HepG2 (cell line): Measurements from ENCODE around the gene CLDN20. TPM values are rescaled to one million over a fixed set of nuclear protein-coding genes. Genes with fewer than 3 reads are reported as not detected.

Experiments used
- ATAC-seq: fragments of 200-7000 bp; cut with Tn5 transposase; 3 replicates; pipeline ENCODE4 v1.9.1; 2020; ENCODE audit warnings: mild to moderate bottlenecking, moderate library complexity
- BruUV-seq: library from RNA; stranded (reverse); fragments of 400-500 nt; replicated peaks from 2 replicates; lab custom pipeline; 2021; lab: Mats Ljungman, UMichigan
- CTCF ChIA-PET: fragments of 300-600 bp; formaldehyde crosslinking; extraction: SDS; loops from one replicate; lab custom pipeline; 2021; ENCODE audit warnings: low total read pairs, inconsistent platforms, low intra/inter-chr PET ratio; lab: Yijun Ruan, JAX
- POLR2A ChIA-PET: fragments of 350-600 bp; sonication (Branson Sonifier 250); formaldehyde crosslinking; loops from one replicate; lab custom pipeline; 2020; ENCODE audit warnings: antibody characterized with exemption, inconsistent platforms; lab: Yijun Ruan, JAX
- DNase-seq: peaks from one replicate; pipeline ENCODE4 v3.0.0-alpha.2; 2015; ENCODE audit warnings: low spot score
- FAIRE-seq: peaks from 3 replicates; lab custom pipeline; 2011; peaks lifted over from hg19 to GRCh38; lab: Jason Lieb, UNC
- H2AFZ ChIP-seq: one replicate; pipeline ENCODE4 v1.6.1; 2011; ENCODE audit warnings: low read length, inconsistent platforms
- H3K27ac ChIP-seq: fragments of 300-600 bp; 3 replicates; pipeline ENCODE4 v1.8.0; 2011; ENCODE audit warnings: mixed run types, mild to moderate bottlenecking, mixed read lengths, low read length, inconsistent platforms; ENCODE audit not compliant: insufficient read depth; ENCODE audit errors: extremely low read length
- H3K27me3 ChIP-seq, 2 experiments: fragments of 200-600 bp in 1 of 2; 2 replicates in 1 of 2; 3 replicates in 1 of 2; pipeline versions ENCODE4 v1.6.0 to v1.8.0; 2011; ENCODE audit warnings: low read length in 2 of 2, mild to moderate bottlenecking in 2 of 2, moderate library complexity in 2 of 2, inconsistent platforms in 1 of 2; ENCODE audit not compliant: insufficient read depth in 2 of 2, control insufficient read depth in 1 of 2
- H3K36me3 ChIP-seq, 2 experiments: fragments of 200-600 bp in 1 of 2; replicated peaks in 1 of 2; 2 replicates in 1 of 2; 3 replicates in 1 of 2; pipeline versions ENCODE4 v1.5.1 to v1.8.0; 2011; ENCODE audit warnings: low read length in 2 of 2, inconsistent platforms in 1 of 2; ENCODE audit not compliant: insufficient read depth in 2 of 2, control insufficient read depth in 1 of 2
- H3K4me1 ChIP-seq: 2 replicates; pipeline ENCODE4 v1.5.1; 2012; ENCODE audit warnings: low read length, inconsistent platforms; ENCODE audit not compliant: insufficient read depth
- H3K4me2 ChIP-seq: 2 replicates; pipeline ENCODE4 v1.6.0; 2011; ENCODE audit warnings: low read depth, low read length, inconsistent platforms
- H3K4me3 ChIP-seq, 3 experiments: fragments of 200-600 bp in 1 of 3; sonication (generic), shearing (Covaris generic) in 1 of 3; replicated peaks in 1 of 3; 2 replicates each; pipeline ENCODE4 v1.5.1; 2011 to 2016; ENCODE audit warnings: low read length in 3 of 3, inconsistent platforms in 2 of 3, low read depth in 2 of 3, mild to moderate bottlenecking in 2 of 3, control low read depth in 1 of 3, mixed read lengths in 1 of 3; ENCODE audit not compliant: insufficient read depth in 1 of 3
- H3K79me2 ChIP-seq: one replicate; pipeline ENCODE4 v1.6.1; 2011; ENCODE audit warnings: low read length, inconsistent platforms; ENCODE audit not compliant: insufficient read depth
- H3K9ac ChIP-seq: 2 replicates; pipeline ENCODE4 v1.6.0; 2011; ENCODE audit warnings: mild to moderate bottlenecking, low read depth, low read length, inconsistent platforms; ENCODE audit not compliant: insufficient read depth
- H3K9me3 ChIP-seq: 2 replicates; pipeline ENCODE4 v1.5.1; 2012; ENCODE audit warnings: mild to moderate bottlenecking, low read length
- H4K20me1 ChIP-seq: 2 replicates; pipeline ENCODE4 v1.6.0; 2011; ENCODE audit warnings: inconsistent platforms, mild to moderate bottlenecking, low read length, moderate library complexity; ENCODE audit not compliant: insufficient read depth
- ARID3A ChIP-seq: IDR thresholded peaks from 2 replicates; pipeline ENCODE4 v1.6.1; 2012; ENCODE audit warnings: low read depth, low read length, improper control_type of control experiment
- ATAD3A ChIP-seq: sonication (generic); formaldehyde crosslinking; IDR thresholded peaks from 2 replicates; pipeline ENCODE4 v1.4.0; 2020; ENCODE audit warnings: missing genetic modification reagents
- CREBL2 ChIP-seq: sonication (generic); formaldehyde crosslinking; IDR thresholded peaks from 2 replicates; pipeline ENCODE4 v1.8.1; 2023; ENCODE audit warnings: missing genetic modification reagents, mild to moderate bottlenecking, borderline replicate concordance
- FOSL2 ChIP-seq: sonication (generic); formaldehyde crosslinking; IDR thresholded peaks from 2 replicates; pipeline ENCODE4 v1.4.0; 2020; ENCODE audit warnings: missing genetic modification reagents
- HOMEZ ChIP-seq: IDR thresholded peaks from 2 replicates; pipeline ENCODE4 v1.6.1; 2016; ENCODE audit warnings: low read depth
- KAT8 ChIP-seq: IDR thresholded peaks from 2 replicates; pipeline ENCODE4 v1.6.1; 2016; ENCODE audit warnings: missing genetic modification reagents, missing compliant biosample characterization
- NCOA2 ChIP-seq: sonication (generic); formaldehyde crosslinking; IDR thresholded peaks from 2 replicates; pipeline ENCODE4 v1.8.0; 2022; ENCODE audit warnings: inconsistent platforms
- POGK ChIP-seq: sonication (generic); formaldehyde crosslinking; conservative IDR thresholded peaks from 2 replicates; pipeline ENCODE4 v1.8.0; 2022; ENCODE audit warnings: mild to moderate bottlenecking, moderate library complexity, missing genetic modification reagents
- SALL1 ChIP-seq: sonication (generic); formaldehyde crosslinking; IDR thresholded peaks from 2 replicates; pipeline ENCODE4 v1.8.0; 2022; ENCODE audit warnings: mild to moderate bottlenecking, missing genetic modification reagents
- SKIL ChIP-seq: sonication (generic); formaldehyde crosslinking; IDR thresholded peaks from 2 replicates; pipeline ENCODE4 v1.8.0; 2022; ENCODE audit warnings: missing genetic modification reagents, mild to moderate bottlenecking, moderate library complexity, borderline replicate concordance
- TEAD3 ChIP-seq: optimal IDR thresholded peaks from 2 replicates; pipeline ENCODE3; 2016; ENCODE audit warnings: borderline replicate concordance
- ZMYM2 ChIP-seq: sonication (generic); formaldehyde crosslinking; IDR thresholded peaks from 2 replicates; pipeline ENCODE4 v1.8.0; 2022; ENCODE audit warnings: mild to moderate bottlenecking, missing genetic modification reagents
- ZNF264 ChIP-seq: sonication (generic); formaldehyde crosslinking; IDR thresholded peaks from 2 replicates; pipeline ENCODE4 v1.4.0; 2020; ENCODE audit warnings: missing genetic modification reagents
- ZNF761 ChIP-seq: sonication (generic); formaldehyde crosslinking; conservative IDR thresholded peaks from 2 replicates; pipeline ENCODE4 v1.4.0; 2020; ENCODE audit warnings: mild to moderate bottlenecking, missing genetic modification reagents
- WGBS: methylation state at CpG from one replicate; pipeline ENCODE4 v1.1.6; 2017; ENCODE audit warnings: low lambda C conversion rate; 5-methylcytosine and 5-hydroxymethylcytosine counted together
- in situ Hi-C: cut with HindIII; loops from 2 replicates; pipeline ENCODE4 v1.10.0; 2017; ENCODE audit warnings: low pct_unique_long_range_greater_than_20kb; ENCODE audit not compliant: extremely low pct_ligation_motif_present
- intact Hi-C: fragments of 100-400 bp; cut with micrococcal nuclease; formaldehyde crosslinking; loops from one replicate; pipeline ENCODE4 v1.10.0; 2022; ENCODE audit not compliant: unreplicated experiment
- polyA plus RNA-seq, 8 experiments: library from polyadenylated mRNA; depleted of rRNA in 3 of 8; stranded (reverse) in 7 of 8; unstranded in 1 of 8; fragments of >200 nt; fragmentation: Illumina TruSeq in 4 of 8; extraction: Trizol in 4 of 8; gene quantifications; 2 replicates each; pipeline versions ENCODE4 v1.2.1 to v1.2.3, GENCODE V29; 2011 to 2016; ENCODE audit warnings: low read depth in 4 of 8, missing spikeins in 1 of 8, mixed read lengths in 1 of 8; ENCODE audit not compliant: insufficient read depth in 1 of 8
- total RNA-seq, 5 experiments: library from RNA; depleted of rRNA; stranded (reverse); fragments of >200 nt; fragmentation: Illumina TruSeq; extraction: Trizol; gene quantifications; 2 replicates each; pipeline ENCODE4 v1.2.3, GENCODE V29; 2016; ENCODE audit warnings: low read depth in 1 of 5

Gene CLDN20
- total and polyA plus RNA-seq, 2 of the 13 experiments (the other 11 are each of a cell fraction or from before 2014, with no cell fraction given): not detected

- TF ChIP-seq SALL1 (CRISPR knock-in tag): 0 out of 2 replicates have a peak, but pooled peaks have one; percentile 11
Observed at GRCh38 chr6:155306958-155307357, 43.1 kb downstream of the CLDN20 start (continued).

GRCh38 chr6:155309150-155309549 lies 45.3 kb downstream of the CLDN20 start:
- Histone ChIP-seq H3K27me3 (no peaks in the 10 kb centered on the region; a peak in 1 of 5 replicates), H3K4me2 (peak overlapping the region; percentile 2), H3K9ac (no peak overlapping the region), H3K27ac (no peak overlapping the region), H3K9me3 (no peaks in the 10 kb centered on the region), H4K20me1 (no peaks in the 10 kb centered on the region), H2AFZ (no peak overlapping the region), H3K79me2 (peaks cover 84% of the 10 kb centered on the region), H3K4me1 (peaks cover 73% of the 10 kb centered on the region), H3K36me3 (peaks cover 18 to 70% of the 10 kb centered on the region in 2 experiments), H3K4me3 (no peak overlapping the region)
- CTCF ChIA-PET: no interaction called here
- DNase-seq: peak; percentile 44
- no peak for ATAC-seq
- whole genome bisulfite sequencing: 93% methylated on average over 4 of the region's 4 CpGs
- POLR2A ChIA-PET: no interaction called here
- no TSS peak for BruUV-seq
- FAIRE-seq: no peak
- intact Hi-C loops: no loop called here
- in situ Hi-C loops: no loop called here
- TF ChIP-seq TEAD3 (CRISPR knock-in tag) (peak; percentile 55), NCOA2 (CRISPR knock-in tag) (no peak), ZMYM2 (CRISPR knock-in tag) (peak; percentile 90; the same call in 1 of the 2 replicates), HOMEZ (CRISPR knock-in tag) (peak; percentile 42; the same call in 1 of the 2 replicates), ATAD3A (CRISPR knock-in tag) (no peak), SKIL (CRISPR knock-in tag) (no peak), CREBL2 (CRISPR knock-in tag) (no peak), ARID3A (0 out of 2 replicates have a peak, but pooled peaks have one; percentile 11), ZNF264 (no peak), ZNF761 (CRISPR knock-in tag) (no peak), POGK (CRISPR knock-in tag) (peak; percentile 88; the same call in 1 of the 2 replicates), FOSL2 (CRISPR knock-in tag) (peak; percentile 82), KAT8 (no peak)
